ENCODE measurements around the gene SLC39A1.

DNA sequence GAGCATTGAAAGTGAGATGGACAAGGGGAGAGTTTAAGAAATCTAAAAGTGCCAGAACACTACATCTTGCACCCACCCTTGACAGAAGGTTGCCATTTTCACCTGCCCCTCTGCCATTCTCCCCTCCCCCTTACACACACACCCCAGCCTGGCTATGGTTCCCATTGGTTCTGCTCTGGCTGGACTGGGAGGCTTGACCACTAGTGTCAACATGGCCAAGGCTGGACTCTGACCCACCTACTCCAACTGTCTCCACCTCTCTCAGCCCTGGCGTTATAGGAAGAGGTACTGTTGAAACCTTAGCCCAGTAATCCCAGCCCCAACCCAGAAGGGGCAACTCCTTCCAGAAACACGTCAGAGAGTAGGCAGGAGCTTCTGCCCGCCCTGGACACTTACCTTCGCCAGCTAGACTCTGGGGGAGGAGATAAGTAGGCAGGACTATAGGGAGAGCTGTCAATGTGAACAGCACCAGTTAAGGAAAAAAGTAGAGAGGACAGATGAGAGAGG, 9.4 kb downstream of the SLC39A1 start:
- no peak for TF ChIP-seq POLR2A (IDR thresholded peaks at IDR 0.05)
- TF ChIP-seq, protein P1, sequence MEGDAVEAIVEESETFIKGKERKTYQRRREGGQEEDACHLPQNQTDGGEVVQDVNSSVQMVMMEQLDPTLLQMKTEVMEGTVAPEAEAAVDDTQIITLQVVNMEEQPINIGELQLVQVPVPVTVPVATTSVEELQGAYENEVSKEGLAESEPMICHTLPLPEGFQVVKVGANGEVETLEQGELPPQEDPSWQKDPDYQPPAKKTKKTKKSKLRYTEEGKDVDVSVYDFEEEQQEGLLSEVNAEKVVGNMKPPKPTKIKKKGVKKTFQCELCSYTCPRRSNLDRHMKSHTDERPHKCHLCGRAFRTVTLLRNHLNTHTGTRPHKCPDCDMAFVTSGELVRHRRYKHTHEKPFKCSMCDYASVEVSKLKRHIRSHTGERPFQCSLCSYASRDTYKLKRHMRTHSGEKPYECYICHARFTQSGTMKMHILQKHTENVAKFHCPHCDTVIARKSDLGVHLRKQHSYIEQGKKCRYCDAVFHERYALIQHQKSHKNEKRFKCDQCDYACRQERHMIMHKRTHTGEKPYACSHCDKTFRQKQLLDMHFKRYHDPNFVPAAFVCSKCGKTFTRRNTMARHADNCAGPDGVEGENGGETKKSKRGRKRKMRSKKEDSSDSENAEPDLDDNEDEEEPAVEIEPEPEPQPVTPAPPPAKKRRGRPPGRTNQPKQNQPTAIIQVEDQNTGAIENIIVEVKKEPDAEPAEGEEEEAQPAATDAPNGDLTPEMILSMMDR (IDR thresholded peaks at IDR 0.05) = no peak

All from lower leg skin (tissue), 3 donors.